8988T (cell line): ENCODE measurements around the gene UBXN4.
"Not testable (repeated sequence)": the region's sequence is repeated elsewhere in the genome, so short reads cannot be mapped to it uniquely, and the experiment has no call there.

Experiments
- DNase-seq: peaks from one replicate; pipeline ENCODE4 v3.0.0; 2011

UBXN4 gene, protein sequence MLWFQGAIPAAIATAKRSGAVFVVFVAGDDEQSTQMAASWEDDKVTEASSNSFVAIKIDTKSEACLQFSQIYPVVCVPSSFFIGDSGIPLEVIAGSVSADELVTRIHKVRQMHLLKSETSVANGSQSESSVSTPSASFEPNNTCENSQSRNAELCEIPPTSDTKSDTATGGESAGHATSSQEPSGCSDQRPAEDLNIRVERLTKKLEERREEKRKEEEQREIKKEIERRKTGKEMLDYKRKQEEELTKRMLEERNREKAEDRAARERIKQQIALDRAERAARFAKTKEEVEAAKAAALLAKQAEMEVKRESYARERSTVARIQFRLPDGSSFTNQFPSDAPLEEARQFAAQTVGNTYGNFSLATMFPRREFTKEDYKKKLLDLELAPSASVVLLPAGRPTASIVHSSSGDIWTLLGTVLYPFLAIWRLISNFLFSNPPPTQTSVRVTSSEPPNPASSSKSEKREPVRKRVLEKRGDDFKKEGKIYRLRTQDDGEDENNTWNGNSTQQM

DNA sequence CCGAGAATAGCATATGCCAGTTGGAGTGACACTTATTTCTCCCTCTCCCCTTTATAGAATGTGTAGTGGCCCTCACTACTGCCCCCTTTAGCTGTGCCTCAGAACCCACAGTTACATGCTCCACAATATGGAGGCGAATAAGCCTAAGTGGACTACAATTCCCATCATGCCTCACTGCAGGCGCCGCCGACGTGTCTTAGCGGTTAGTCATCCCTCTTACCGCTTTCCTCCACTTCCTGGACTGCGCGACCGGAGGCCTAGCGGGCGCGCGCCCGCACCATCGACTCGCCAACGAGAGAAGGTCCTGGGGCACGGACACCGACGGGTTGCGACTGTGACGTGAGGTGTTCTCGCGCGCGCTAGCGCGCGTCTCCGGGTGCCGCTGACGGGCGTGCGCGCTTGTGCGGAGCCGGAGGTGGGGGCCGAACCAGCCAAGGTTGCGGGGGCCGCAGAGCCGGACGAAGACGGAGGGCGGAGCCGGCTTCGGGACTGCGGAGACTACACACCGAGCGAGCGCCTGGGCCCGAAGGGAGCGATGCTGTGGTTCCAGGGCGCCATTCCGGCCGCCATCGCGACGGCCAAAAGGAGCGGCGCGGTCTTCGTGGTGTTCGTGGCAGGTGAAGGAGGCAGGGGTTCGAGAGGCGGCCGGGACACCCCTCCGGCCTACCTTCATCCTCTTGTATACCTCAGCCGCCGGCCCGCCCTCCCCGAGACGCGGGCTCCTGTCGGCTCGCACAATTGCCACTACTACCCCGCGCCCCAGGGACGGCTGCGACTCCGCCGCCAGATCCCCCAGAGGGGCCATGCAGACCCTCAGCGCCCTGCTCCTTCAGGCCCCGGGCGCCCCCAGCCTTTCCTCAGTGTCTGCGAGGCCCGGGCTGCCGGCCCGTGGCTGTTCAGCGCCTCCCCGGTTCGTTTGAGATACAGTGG lies at the start of gene UBXN4:
TSS of gene UBXN4 (plus strand) at position 461 of the 930 bp plus-strand sequence. CDS start at position 536, 75 bp downstream.
- peak; percentile 77 for DNase-seq

DNA sequence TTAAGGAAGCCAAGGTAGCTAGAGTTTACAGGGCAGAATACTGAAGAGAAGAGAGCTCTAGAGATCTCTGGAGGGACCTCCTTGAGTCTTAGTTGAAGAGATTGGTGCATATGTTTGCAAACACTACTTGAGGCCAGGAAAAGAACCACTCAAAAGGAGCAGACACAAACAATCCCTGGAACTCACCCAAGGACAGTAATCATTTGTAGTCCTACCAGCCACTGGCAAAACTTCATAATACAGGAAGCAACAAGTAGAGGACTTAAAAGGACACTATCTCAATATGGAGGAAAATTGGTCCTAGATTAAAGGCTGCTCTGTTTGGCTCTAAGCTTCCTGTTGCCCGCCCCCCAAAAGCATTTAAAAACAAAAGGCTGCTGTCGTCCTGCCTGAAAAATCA lies 46.9 kb upstream of the UBXN4 start:
- DNase-seq: no peak

DNA sequence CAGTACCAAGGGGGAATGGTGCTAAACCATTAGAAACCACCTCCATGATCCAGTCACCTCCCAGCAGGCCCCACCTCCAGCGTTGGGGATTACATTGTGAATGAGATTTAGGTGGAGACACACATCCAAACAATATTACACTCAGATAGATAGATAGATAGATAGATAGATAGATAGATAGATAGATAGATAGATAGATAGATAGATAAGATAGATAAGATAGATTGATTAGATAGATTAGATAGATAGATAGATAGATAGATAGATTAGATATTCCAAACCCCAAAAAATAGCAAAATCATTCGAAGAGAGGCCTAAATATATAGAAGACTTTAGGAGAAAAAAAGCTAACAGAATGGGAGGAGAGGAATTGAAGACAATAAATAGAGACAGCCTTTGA lies 42.8 kb upstream of the UBXN4 start:
- no peak for DNase-seq

DNA sequence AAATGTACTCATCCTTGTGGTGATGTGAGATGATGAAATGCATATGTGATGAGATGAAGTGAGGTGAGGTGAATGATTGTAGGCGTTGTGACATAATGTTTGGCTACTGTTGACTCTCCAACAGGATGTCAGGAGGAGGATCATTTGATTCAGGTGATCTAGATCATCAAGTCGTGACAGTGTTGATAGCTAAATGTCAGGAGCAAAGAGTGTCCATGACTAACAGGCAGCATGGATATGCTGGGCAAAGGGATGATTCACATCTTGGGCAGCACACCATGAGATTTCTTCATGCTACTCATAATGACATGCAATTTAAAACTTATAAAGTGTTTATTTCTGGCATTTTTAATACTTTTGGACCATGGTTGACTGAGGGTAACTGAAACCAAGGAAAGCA lies 40.2 kb upstream of the UBXN4 start:
- DNase-seq: no peak

DNA sequence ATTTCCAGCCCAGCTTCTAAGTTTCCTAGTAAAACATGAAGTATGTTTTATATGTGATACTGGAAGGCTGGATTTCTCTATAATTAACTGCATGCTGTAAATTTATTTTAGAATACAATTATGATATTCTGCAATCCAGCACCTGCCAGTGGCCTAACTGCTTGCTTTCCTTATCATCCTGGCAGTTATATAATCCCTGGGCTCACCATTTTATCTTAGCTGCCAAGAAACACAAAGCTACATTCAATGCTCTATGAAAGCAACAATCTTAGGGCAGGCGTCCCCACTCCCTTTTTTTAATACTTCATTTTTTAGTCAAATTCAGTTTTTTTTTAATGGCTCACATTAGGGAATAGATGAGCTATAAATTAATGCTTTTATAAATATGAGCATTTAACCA lies 38.4 kb upstream of the UBXN4 start:
- DNase-seq: no peak

DNA sequence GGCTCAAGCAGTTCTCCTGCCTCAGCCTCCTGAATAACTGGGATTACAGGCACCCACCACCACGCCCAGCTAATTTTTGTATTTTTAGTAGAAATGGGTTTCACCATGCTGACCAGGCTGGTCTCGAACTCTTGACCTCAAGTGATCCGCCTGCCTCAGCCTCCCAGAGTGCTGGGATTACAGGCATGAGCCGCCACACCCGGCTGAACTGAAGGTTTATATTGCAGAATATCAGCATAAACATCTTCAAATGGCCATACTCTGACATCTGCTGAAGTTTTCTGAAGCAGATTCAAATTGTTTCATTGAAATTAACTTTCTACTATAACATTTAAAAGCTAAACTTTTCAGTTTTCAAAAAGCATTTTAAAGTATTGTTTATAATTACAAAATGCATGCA lies 37.6 kb upstream of the UBXN4 start:
- not testable (repeated sequence) for DNase-seq

DNA sequence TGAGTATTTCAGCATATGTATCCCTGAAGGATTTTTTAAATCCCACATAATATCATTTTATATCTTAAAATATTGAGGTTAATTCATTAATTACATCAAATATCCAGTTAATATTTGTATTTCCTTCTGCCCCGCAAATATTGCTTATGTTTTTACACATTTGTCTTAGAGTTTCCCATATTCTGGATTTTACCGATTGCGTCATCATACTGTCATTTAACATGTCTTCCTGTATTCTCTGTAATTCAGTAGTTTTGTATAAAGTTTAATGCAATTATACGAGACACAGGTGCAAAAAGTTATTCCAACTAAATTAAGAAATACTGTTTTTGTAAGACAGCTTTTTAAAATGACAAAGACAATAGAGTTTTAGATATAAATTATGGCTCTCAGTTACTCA lies 33.5 kb upstream of the UBXN4 start:
- DNase-seq: no peak

DNA sequence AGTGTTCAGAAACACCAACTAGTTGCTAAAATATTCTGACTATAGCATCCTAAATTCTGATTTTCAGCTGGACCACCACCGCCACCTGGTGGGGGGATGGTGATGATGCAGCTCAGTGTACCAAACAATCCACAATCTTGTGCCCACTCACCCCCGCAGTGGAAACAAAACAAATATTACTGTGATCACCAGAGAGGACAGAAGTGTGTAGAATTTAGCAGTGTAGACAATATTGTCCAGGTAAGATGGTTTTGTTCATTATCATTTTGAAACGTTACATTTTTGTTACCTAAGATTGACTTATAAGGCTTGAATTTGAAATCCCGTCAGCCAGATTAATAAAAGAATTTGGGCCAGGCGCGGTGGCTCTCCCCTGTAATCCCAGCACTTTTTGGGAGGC lies 31.7 kb upstream of the UBXN4 start:
- DNase-seq: peak; percentile 23

DNA sequence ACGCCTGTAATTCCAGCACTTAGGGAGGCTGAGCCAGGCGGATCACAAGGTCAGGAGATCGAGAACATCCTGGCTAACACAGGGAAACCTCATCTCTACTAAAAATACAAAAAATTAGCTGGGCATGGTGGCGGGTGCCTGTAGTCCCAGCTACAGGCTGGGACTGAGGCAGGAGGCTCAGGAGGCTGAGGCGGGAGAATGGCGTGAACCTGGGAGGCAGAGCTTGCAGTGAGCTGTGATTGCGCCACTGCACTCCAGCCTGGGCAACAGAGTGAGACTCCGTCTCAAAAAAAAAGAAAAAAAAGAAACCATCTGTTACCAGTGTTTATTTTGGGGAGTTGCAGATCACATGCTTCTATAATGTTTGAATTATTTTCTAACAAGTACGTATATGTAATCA lies 26.6 kb upstream of the UBXN4 start:
- DNase-seq: not testable (repeated sequence)

DNA sequence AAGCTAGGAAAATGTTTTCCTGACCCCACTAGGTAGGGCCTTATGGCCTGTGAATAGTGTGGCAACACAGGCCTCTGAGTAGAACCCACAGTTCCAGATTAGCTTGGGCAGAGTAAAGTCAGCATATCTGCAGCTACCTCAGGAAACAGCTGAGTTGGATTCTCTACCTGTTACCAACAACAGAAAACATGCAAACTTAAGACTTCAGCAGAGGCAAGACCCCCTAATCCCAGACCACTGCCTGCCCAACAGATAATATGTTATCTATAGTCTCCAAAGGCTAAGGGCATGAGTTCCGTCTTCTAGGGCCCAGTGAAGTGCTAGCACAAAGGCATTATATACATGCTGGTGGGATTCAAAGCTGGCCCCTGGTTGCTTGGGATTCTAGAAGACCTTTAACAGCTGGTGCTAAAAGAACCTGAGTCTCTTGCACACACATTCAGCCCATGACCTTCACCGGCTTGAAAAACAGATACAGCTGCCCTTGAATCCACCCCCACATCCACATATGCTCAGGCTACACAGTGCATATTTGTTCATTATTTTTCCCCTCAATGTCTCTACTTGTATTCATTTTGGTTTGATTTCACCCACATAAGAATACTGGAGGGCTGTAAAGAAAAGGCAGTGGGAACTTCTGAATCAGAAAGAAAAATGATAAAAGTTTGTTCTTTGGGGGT lies 13.5 kb upstream of the UBXN4 start:
- DNase-seq: no peak

DNA sequence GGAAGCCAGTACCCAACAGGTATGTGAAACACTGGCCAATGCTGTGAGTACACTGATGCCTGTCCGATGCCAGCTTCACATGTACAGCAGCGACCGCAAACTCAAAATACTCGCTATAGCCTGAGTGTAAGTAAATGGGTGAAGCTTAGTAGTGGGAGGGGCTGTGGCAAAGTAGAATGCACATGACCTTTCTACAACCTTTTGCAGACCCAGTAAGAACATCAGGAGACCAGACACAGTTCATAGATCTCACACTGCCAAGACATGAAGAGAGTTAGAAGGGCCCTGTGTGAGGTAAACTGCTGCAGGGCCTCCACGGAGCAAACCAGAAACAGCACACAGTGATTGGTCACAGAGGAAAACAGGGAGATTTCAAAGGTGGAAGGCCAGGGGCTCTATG lies 9.1 kb upstream of the UBXN4 start:
- no peak for DNase-seq

DNA sequence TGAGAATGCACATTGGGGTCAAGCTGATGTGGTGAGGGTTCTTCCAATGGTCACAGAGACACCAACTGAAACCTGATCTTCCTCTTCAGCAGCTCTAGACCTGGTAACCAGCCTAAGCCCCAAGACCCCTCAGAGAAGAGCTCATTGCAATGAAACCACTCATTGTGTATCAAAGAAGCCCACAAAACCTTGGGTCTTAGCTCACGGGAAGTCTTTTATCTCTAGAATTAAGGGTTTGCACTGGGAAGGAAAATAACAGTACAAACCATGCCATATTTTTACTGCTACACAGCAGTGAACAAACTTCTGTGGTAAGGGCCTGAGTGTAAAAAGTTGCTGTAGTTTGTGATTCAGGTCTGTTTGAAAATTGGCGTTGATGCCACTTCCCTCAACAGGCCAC lies 8.6 kb upstream of the UBXN4 start:
- DNase-seq: no peak

DNA sequence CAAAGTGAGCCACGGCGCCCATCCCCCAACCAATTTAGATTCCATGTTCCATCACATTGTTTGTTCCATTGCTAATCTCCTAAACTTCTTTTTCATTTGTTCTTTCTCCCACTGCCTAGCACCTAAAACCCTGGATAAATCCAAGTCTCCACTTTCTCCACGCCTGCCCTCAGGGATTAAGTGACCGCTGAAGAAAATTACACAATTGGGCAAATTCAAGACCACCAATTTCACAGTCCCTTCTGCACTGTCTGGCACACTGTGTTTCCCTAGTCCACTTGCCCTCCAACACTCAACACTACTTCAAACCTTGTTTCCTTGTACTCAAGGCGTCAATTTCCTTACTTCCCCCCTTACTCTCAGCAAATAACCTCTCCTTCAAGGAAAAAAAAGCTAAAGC lies 5.1 kb upstream of the UBXN4 start:
- DNase-seq: no peak

DNA sequence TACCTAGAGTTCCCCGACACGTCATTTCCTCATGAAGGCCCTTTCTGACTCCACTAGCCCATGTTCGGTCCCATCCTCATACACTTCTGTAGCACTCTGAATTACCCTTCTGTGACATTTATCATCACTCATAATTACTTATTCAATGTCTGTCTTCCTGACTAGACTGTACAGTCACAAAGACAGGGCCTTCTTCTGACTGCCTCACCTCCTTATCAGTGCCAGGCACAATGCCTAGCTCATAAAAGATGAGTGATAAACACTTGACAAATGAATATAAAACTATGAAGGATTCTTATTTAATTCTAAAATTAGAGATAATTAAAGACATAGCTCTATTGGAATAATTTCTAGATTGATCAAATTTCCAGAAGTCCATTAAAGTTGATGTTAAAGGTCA lies 1.4 kb upstream of the UBXN4 start:
- no peak for DNase-seq

DNA sequence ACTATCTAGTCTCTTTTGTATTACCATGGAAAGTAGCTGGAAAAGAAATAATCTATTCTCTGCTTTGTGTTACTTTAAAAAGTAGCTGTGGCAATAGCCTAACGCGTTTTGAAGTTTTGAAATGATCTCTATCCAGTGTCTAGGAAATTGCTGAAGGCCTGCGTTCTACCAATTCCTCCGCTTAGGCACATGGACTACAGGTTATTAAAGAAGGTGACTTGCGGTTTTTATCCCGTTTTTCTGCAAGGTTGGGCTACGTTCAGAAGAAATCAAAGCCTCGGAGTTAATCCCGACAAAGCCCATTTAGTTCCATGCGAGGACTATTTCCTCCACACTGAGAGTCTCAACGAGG lies 636 bp upstream of the UBXN4 start:
- DNase-seq: no peak

DNA sequence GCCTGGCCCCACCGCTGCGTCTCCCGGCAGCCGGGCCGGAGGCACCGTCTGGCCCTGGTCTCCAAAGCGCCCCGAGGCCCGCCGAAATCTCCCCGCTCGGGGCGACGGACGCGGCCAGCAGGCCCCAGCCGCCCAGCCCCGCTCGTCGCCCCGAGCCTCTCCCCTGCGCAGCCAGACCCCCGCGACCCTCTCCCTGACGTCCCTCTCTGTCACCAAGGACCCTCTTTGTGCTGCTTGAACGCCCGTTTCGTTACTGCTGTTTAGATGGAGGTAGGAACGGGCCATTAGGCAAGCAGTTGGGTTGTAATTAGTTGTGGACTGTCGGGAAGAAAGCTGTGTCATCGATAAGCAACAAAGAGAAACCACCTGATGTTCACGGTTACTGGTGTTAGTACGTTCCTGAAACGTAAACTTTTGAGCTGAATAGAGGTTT lies 686 bp downstream of the UBXN4 start:
- DNase-seq: no peak

DNA sequence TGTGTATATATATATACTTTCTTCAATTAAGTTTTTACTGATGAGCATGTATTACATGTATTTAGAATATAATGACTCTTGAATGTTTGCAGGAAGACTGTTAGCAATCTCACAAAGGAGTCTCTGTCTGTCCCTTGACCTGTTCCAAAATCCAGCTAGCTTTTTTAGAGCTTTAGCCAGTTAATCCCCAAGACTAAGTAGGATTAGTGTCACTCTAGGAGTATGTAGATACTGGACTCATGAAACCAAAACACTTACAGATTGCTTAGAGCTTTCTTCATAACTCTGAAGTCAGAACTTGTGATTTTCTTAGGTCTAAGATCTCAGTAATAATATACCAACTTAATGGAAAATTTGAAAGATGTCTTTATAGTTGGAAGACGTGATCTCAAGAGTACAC lies 2.2 kb downstream of the UBXN4 start:
- no peak for DNase-seq

DNA sequence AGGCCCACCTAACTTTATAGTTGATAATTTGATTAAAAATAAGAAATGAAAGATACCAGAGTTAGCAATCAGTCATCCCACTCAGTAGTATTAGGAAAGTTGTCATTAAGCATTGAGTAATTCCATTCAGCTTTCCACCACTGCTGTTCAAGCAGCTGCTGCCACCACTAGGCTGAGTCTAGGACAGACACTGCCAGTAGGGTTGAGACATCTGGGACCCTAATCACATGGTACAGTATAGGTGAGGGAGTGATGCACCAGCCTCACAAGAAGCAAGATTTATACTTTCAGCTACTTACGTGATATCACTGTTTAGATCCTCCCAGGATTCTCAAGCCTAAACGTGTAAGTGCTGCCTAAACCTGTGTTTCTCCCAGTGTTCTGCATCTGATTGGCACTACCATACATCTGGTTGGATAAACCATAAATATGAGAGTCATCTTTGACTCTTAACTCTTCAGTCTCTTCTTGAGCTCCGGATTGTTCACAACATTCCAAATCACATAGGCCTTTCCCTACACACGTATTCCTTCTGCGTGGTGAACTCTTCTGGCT lies 3.2 kb downstream of the UBXN4 start:
- peak; percentile 58 for DNase-seq

DNA sequence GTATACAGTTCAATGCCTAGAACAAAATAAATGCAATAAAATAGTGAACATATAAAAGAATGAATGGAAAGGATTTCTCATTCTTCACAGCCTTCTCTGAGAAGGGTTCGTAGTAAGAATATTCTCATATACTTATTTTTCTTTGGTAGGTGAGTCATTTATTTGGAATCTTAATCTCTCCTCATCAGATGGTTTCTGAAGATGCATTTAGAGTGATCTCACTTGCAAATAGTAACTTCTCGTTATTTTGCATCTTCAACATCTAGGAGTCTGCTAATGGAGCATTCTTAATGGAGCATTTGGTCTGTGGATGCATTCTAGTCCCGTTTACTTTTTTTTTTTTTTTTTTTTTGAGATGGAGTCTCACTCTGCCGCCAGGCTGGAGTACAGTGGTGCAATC lies 3.9 kb downstream of the UBXN4 start:
- DNase-seq: no peak

DNA sequence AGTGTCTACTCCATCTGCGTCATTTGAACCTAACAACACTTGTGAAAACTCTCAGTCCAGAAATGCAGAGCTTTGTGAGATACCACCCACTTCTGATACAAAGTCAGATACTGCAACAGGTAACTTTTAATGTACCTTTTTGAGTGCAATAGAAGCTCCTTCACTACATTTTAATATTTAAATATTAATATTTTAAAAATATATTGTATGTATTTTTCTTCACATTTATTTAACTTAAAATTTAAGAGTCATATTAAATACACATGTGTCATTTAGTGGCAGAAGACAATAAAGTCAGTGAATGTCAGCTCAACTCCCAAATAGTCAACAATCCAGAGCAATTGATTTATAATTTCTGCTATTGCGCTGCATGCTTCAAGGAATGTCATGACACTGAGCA lies 13.9 kb downstream of the UBXN4 start:
- DNase-seq: no peak

DNA sequence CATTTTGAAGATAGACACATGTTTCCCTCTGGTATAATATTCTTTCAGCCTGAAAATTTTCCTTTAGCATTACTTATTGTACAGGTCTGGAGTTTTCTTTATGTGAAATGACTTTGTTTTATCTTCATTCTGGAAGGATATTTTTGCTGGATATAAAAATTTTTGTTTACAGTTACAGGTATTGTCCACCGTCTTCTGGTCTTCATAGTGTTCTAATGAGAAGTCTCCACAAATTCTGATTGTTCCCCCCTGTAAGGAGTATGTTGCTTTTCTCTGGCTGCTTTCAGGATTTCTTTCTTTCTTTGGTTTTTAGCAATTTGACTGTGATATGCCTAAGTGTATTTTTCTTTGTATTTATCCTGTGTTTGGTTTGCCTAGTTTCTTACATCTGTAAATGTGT lies 15.0 kb downstream of the UBXN4 start:
- no peak for DNase-seq

DNA sequence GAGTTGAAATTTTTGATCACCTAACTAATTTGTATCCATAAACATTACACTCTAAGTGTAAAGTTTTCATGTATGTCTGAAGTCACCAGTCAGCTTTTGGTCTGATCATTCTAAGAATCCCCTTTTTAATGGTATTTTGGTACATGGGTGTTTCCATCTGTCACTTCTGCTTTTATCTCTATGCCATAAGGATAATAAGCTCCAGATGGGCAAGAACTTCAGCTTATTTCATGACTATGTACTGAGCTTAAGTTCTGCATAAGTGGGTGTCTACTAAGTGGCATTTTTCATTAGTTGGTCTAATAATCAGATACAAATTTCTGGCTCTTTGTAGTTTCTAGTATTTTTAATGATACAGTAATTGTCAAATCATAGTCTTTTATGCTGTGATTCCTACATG lies 20.4 kb downstream of the UBXN4 start:
- DNase-seq: no peak

DNA sequence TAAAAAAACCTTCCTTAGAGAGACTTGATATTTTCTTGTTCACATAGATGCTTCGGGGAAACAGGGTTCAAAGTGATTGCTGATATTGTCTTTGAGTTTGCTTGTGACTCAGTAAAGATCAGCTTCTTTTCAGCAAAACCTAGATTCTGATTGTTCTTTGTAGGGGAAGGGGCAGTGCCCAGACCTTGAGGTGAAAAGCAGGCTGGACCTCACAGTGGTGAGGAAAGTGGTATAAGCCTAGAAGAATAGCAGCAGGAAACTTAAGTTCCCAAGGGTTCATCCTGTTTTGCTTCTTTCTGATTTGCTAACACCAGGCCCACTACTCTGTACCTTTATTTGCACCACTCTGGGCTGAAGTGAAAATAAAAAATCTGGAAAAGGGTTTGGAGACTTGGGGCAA lies 20.9 kb downstream of the UBXN4 start:
- no peak for DNase-seq
